ACHN (cell line): ENCODE data around the gene RNF150.
A peak's percentile ranks its signal among the peaks of the same experiment; 100 is the strongest.

Source experiments
- DNase-seq: peaks from one replicate; pipeline ENCODE4 v3.0.0-alpha.2; 2015
- in situ Hi-C: cut with HindIII; loops from 2 replicates; pipeline ENCODE4 v1.10.0; 2017; ENCODE audit warnings: low sequenced_read_pairs, low pct_ligation_motif_present, low pct_unique_long_range_greater_than_20kb

RNF150 gene

GRCh38 chr4:141133999-141134995 lies 1.0 kb upstream of the RNF150 start:
- DNase-seq: no peak
- in situ Hi-C loops: no loop called here

GRCh38 chr4:141132709-141133145 lies 542 bp downstream of the RNF150 start:
- in situ Hi-C loops: no loop called here
- DNase-seq: no peak

- in situ Hi-C loops: no loop called here
- DNase-seq: no peak
These were observed 1.1 kb downstream of the RNF150 start for GRCh38 chr4:141132072-141132708.

GRCh38 chr4:141131723-141132071 lies 1.6 kb downstream of the RNF150 start:
- no peak for DNase-seq
- in situ Hi-C loops: no loop called here

GRCh38 chr4:141130947-141131605 lies 2.2 kb downstream of the RNF150 start:
- DNase-seq: no peak
- in situ Hi-C loops: no loop called here

- no peak for DNase-seq
- in situ Hi-C loops: no loop called here
These were observed 5.4 kb downstream of the RNF150 start for GRCh38 chr4:141127884-141128283.

- in situ Hi-C loops: no loop called here
- DNase-seq: no peak
These were observed 6.5 kb downstream of the RNF150 start for GRCh38 chr4:141126769-141127168.

GRCh38 chr4:141124224-141124623 lies 9.0 kb downstream of the RNF150 start:
- in situ Hi-C loops: no loop called here
- no peak for DNase-seq

GRCh38 chr4:141121768-141122454 lies 11.4 kb downstream of the RNF150 start:
- DNase-seq: no peak
- in situ Hi-C loops: no loop called here

- in situ Hi-C loops: no loop called here
- no peak for DNase-seq
These were observed 12.2 kb downstream of the RNF150 start for GRCh38 chr4:141121101-141121500.

- in situ Hi-C loops: no loop called here
- DNase-seq: no peak
These were observed 13.2 kb downstream of the RNF150 start for GRCh38 chr4:141120036-141120593.

- in situ Hi-C loops: no loop called here
These were observed 14.2 kb downstream of the RNF150 start for GRCh38 chr4:141119071-141119470.

GRCh38 chr4:141118381-141118780 lies 14.9 kb downstream of the RNF150 start:
- in situ Hi-C loops: no loop called here

More at GRCh38 chr4:141119071-141119470, 14.2 kb downstream of the RNF150 start:
- DNase-seq: no peak

GRCh38 chr4:141117935-141118334 lies 15.3 kb downstream of the RNF150 start:
- in situ Hi-C loops: no loop called here
- DNase-seq: no peak

More at GRCh38 chr4:141118381-141118780, 14.9 kb downstream of the RNF150 start:
- no peak for DNase-seq

GRCh38 chr4:141109983-141110382 lies 23.3 kb downstream of the RNF150 start:
- DNase-seq: no peak
- in situ Hi-C loops: no loop called here

GRCh38 chr4:141107927-141108326 lies 25.3 kb downstream of the RNF150 start:
- DNase-seq: no peak
- in situ Hi-C loops: no loop called here

GRCh38 chr4:141102367-141102766 lies 30.9 kb downstream of the RNF150 start:
- peak; percentile 30 for DNase-seq
- in situ Hi-C loops: no loop called here

GRCh38 chr4:141101511-141101910 lies 31.8 kb downstream of the RNF150 start:
- in situ Hi-C loops: no loop called here
- DNase-seq: no peak
